ENCODE data around the gene TARP.
"Not testable (repeated sequence)": the region's sequence is repeated elsewhere in the genome, so short reads cannot be mapped to it uniquely, and the experiment has no call there.

DNA sequence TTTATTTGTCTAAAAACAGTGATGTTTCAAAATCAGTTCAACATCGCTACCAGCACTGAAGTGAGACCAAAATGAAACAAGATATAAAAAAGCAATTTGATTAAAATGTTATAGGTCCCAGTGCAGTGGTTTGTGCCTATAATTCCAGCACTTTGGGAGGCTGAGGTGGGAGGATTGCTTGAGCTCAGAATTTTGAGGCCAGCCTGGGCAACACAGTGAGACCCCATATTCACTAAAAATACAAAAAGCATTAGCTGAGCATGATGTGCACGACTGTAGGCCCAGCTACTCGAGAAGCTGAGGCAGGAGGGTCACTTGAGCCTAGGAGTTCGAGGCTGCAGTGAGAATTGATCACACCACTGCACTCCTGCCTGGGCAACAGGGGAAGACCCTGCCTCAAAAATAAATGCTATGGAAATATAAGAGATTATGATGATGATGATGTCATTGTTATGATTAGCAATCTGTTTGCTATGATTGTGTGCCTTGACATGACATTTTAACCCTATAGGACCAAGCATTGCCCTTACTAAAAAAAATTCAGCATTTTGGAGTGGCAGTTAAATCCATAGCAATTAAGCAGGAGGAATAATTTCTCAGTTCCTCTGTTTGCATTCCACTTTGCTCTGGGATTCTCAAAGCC lies 3.6 kb downstream of the TARP start:
- not testable (repeated sequence) for TF ChIP-seq ZFP30 (CRISPR knock-in tag; IDR thresholded peaks at IDR 0.05); ARNTL (CRISPR knock-in tag; IDR thresholded peaks at IDR 0.05; ENCODE audit: borderline replicate concordance, low read depth); SNAI2 (CRISPR knock-in tag; IDR thresholded peaks at IDR 0.05); OSR1 (CRISPR knock-in tag; IDR thresholded peaks at IDR 0.05); ZNF70 (CRISPR knock-in tag; IDR thresholded peaks at IDR 0.05)
- TF ChIP-seq, protein P1, sequence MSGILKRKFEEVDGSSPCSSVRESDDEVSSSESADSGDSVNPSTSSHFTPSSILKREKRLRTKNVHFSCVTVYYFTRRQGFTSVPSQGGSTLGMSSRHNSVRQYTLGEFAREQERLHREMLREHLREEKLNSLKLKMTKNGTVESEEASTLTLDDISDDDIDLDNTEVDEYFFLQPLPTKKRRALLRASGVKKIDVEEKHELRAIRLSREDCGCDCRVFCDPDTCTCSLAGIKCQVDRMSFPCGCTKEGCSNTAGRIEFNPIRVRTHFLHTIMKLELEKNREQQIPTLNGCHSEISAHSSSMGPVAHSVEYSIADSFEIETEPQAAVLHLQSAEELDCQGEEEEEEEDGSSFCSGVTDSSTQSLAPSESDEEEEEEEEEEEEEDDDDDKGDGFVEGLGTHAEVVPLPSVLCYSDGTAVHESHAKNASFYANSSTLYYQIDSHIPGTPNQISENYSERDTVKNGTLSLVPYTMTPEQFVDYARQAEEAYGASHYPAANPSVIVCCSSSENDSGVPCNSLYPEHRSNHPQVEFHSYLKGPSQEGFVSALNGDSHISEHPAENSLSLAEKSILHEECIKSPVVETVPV (CRISPR knock-in tag; IDR thresholded peaks at IDR 0.05), result not testable (repeated sequence)

Measured in SK-N-SH treated with all-trans-retinoic acid at 6 μM for 48 hours (cell line).